ENCODE results near the gene CCDC74A.

The CCDC74A gene

DNA sequence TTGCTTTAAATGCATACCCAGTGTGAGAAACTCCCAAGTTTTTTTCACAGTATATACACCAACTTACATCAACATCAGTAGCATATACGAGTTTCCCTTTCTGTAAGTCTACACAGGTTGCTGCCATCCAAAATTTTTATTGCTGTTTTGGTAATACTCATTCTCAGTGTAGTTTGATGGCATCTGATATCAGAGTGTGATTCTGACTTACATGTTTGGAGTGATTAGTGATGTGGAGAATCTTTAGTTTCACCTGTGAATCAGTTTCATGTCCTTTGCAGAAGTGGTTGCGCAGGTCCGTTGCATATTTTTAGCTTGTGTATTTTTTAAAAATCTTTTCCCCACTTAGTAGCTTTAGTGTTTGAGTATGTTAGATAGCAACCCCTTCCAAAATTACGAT lies 50.1 kb downstream of the CCDC74A start:
- H3K79me1 ChIP-seq (ENCODE audit: low read length): no peaks in the 10 kb centered on the region
- no peak overlapping the region for H2AK5ac ChIP-seq (ENCODE audit: low read length)
- no peak for DNase-seq
- H2BK120ac ChIP-seq (ENCODE audit: low read depth, low read length): no peak overlapping the region
- no peak overlapping the region for H3K56ac ChIP-seq (ENCODE audit: low read length)
- no peak overlapping the region for H2BK5ac ChIP-seq (ENCODE audit: low read length)
- H4K8ac ChIP-seq (ENCODE audit: low read depth, low read length): no peak overlapping the region
- H3K18ac ChIP-seq (ENCODE audit: low read length): no peak overlapping the region
- H3K23ac ChIP-seq (ENCODE audit: low read length): no peak overlapping the region
- peaks cover 4% of the 10 kb centered on the region for H3K4me1 ChIP-seq (ENCODE audit: control insufficient read depth, low read depth, low read length)
- H3K27ac ChIP-seq (ENCODE audit: low read depth, low read length): no peak overlapping the region
- H3K79me2 ChIP-seq (ENCODE audit: control insufficient read depth, insufficient read depth, low read length): no peaks in the 10 kb centered on the region
- H3K9ac ChIP-seq (ENCODE audit: low read length): no peak overlapping the region
- H3K4me3 ChIP-seq (ENCODE audit: low read length): no peak overlapping the region
- no peaks in the 10 kb centered on the region for H3K27me3 ChIP-seq (ENCODE audit: insufficient read depth, low read length, poor library complexity)
- no peak overlapping the region for H3K4ac ChIP-seq (ENCODE audit: low read depth, low read length)
- H4K5ac ChIP-seq (ENCODE audit: low read length): no peak overlapping the region
- no peaks in the 10 kb centered on the region for H3K36me3 ChIP-seq (ENCODE audit: control insufficient read depth, insufficient read depth, low read length)
- H3K4me2 ChIP-seq (ENCODE audit: low read length): no peak overlapping the region
- WGBS (ENCODE audit: extremely low coverage, insufficient coverage, low lambda C conversion rate): no CpG with 5 or more reads among the region's 4 CpGs
- H2BK15ac ChIP-seq (replicated peaks; ENCODE audit: low read depth): no peak overlapping the region

DNA sequence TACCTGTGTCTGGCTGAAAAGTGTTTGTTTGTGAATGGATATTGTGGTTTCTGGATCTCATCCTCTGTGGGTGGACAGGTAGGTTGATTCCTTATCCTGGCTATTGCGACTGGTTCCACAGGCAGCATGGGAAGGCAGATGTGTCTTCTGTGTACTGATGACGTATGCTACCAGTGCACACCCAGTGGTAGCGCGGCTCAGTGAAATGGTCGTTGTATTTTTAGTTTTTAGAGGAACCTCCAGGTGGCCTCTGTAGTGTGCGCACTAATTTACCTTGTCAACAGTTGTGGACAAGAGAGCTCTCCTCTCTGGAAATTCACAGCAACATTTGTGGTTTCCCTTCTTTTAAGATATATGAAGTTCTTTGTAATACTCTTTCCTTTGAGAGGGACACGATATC lies 52.5 kb downstream of the CCDC74A start:
- H2BK5ac ChIP-seq (ENCODE audit: low read length): no peak overlapping the region
- H2BK120ac ChIP-seq (ENCODE audit: low read depth, low read length): no peak overlapping the region
- H3K4me2 ChIP-seq (ENCODE audit: low read length): no peak overlapping the region
- H3K27ac ChIP-seq (ENCODE audit: low read depth, low read length): no peak overlapping the region
- H4K8ac ChIP-seq (ENCODE audit: low read depth, low read length): no peak overlapping the region
- H3K27me3 ChIP-seq (ENCODE audit: insufficient read depth, low read length, poor library complexity): no peaks in the 10 kb centered on the region
- peaks cover 4% of the 10 kb centered on the region for H3K4me1 ChIP-seq (ENCODE audit: control insufficient read depth, low read depth, low read length)
- no peak overlapping the region for H4K5ac ChIP-seq (ENCODE audit: low read length)
- WGBS (ENCODE audit: extremely low coverage, insufficient coverage, low lambda C conversion rate): no CpG with 5 or more reads among the region's 7 CpGs
- no peak overlapping the region for H3K23ac ChIP-seq (ENCODE audit: low read length)
- no peak overlapping the region for H2BK15ac ChIP-seq (replicated peaks; ENCODE audit: low read depth)
- DNase-seq: no peak
- no peak overlapping the region for H3K9ac ChIP-seq (ENCODE audit: low read length)
- H3K18ac ChIP-seq (ENCODE audit: low read length): no peak overlapping the region
- no peaks in the 10 kb centered on the region for H3K79me2 ChIP-seq (ENCODE audit: control insufficient read depth, insufficient read depth, low read length)
- H2AK5ac ChIP-seq (ENCODE audit: low read length): no peak overlapping the region
- no peak overlapping the region for H3K56ac ChIP-seq (ENCODE audit: low read length)
- H3K36me3 ChIP-seq (ENCODE audit: control insufficient read depth, insufficient read depth, low read length): no peaks in the 10 kb centered on the region
- no peak overlapping the region for H3K4ac ChIP-seq (ENCODE audit: low read depth, low read length)
- no peaks in the 10 kb centered on the region for H3K79me1 ChIP-seq (ENCODE audit: low read length)
- H3K4me3 ChIP-seq (ENCODE audit: low read length): no peak overlapping the region
